CD14-positive monocyte (primary cell): Measurements from ENCODE around the gene SCN8A. TPM values are rescaled to one million over a fixed set of nuclear protein-coding genes. Genes with fewer than 3 reads are reported as not detected.
A peak's percentile ranks its signal among the peaks of the same experiment; 100 is the strongest.

Experiments used
- DNase-seq, 3 donors: peaks; one replicate each; pipeline ENCODE4 v3.0.0-alpha.2; 2011 to 2022
- H2AFZ ChIP-seq: 2 replicates; pipeline ENCODE4 v1.6.0; 2012; ENCODE audit warnings: mild to moderate bottlenecking, low read depth, low read length, inconsistent platforms; ENCODE audit not compliant: insufficient read depth, poor library complexity, severe bottlenecking
- H3K27ac ChIP-seq, 2 donors: 1 replicate in 1 of 2; 2 replicates in 1 of 2; pipeline ENCODE4 v1.5.1; 2012 to 2013; ENCODE audit warnings: low read length in 2 of 2, control low read depth in 1 of 2, inconsistent platforms in 1 of 2, low read depth in 1 of 2, mild to moderate bottlenecking in 1 of 2
- H3K27me3 ChIP-seq, 2 donors: one replicate each; pipeline versions ENCODE4 v1.6.0 to v1.6.1; 2011 to 2013; ENCODE audit warnings: low read length in 2 of 2; ENCODE audit not compliant: control insufficient read depth in 2 of 2, insufficient read depth in 2 of 2
- H3K36me3 ChIP-seq, 2 donors: replicated peaks in 1 of 2; 1 replicate in 1 of 2; 2 replicates in 1 of 2; pipeline versions ENCODE4 v1.5.1 to v1.6.1; 2012 to 2013; ENCODE audit warnings: low read length in 2 of 2, control low read depth in 1 of 2, inconsistent platforms in 1 of 2, mild to moderate bottlenecking in 1 of 2; ENCODE audit not compliant: insufficient read depth in 2 of 2, control insufficient read depth in 1 of 2
- H3K4me1 ChIP-seq, 2 donors: 1 replicate in 1 of 2; 2 replicates in 1 of 2; pipeline versions ENCODE4 v1.5.1 to v1.6.1; 2012 to 2013; ENCODE audit warnings: low read length in 2 of 2, control low read depth in 1 of 2, inconsistent platforms in 1 of 2, mild to moderate bottlenecking in 1 of 2, moderate library complexity in 1 of 2; ENCODE audit not compliant: insufficient read depth in 2 of 2, control insufficient read depth in 1 of 2
- H3K4me2 ChIP-seq: replicated peaks from 2 replicates; pipeline ENCODE3; 2012; ENCODE audit warnings: low read length, moderate library complexity, mild to moderate bottlenecking; ENCODE audit not compliant: poor library complexity, severe bottlenecking; ENCODE audit errors: extremely low read depth
- H3K4me3 ChIP-seq, 3 experiments: fragments of 200-600 bp in 1 of 3; sonication (generic) in 1 of 3; replicated peaks in 1 of 3; 1 replicate in 2 of 3; 2 replicates in 1 of 3; pipeline ENCODE4 v1.5.1; 2011 to 2013; ENCODE audit warnings: low read length in 3 of 3, mild to moderate bottlenecking in 3 of 3, control low read depth in 2 of 3, low read depth in 2 of 3, inconsistent platforms in 1 of 3, moderate library complexity in 1 of 3
- H3K79me2 ChIP-seq: 2 replicates; pipeline ENCODE4 v1.6.0; 2012; ENCODE audit warnings: mild to moderate bottlenecking, control low read depth, inconsistent platforms, low read length, moderate library complexity; ENCODE audit not compliant: insufficient read depth
- H3K9ac ChIP-seq: 2 replicates; pipeline ENCODE4 v1.6.0; 2017; ENCODE audit warnings: low read length, mild to moderate bottlenecking; ENCODE audit not compliant: insufficient read depth, poor library complexity, severe bottlenecking
- H3K9me3 ChIP-seq, 2 donors: replicated peaks in 1 of 2; 1 replicate in 1 of 2; 2 replicates in 1 of 2; pipeline versions ENCODE4 v1.5.1 to v1.6.1; 2012 to 2013; ENCODE audit warnings: low read length in 2 of 2, control low read depth in 1 of 2; ENCODE audit not compliant: control insufficient read depth in 1 of 2, insufficient read depth in 1 of 2
- H4K20me1 ChIP-seq: 2 replicates; pipeline ENCODE4 v1.6.0; 2012; ENCODE audit warnings: mild to moderate bottlenecking, low read length, control low read depth, moderate library complexity; ENCODE audit not compliant: insufficient read depth
- H3K27ac Mint-ChIP-seq, 7 donors: one replicate each; pipeline ENCODE4 v1.8.0; 2020; ENCODE audit warnings: mild to moderate bottlenecking in 7 of 7, mixed read lengths in 7 of 7, moderate library complexity in 6 of 7, inconsistent platforms in 2 of 7
- H3K27me3 Mint-ChIP-seq, 3 donors: one replicate each; pipeline ENCODE4 v1.8.0; 2021 to 2022; ENCODE audit warnings: low read depth in 3 of 3, mild to moderate bottlenecking in 3 of 3, mixed read lengths in 3 of 3, moderate library complexity in 3 of 3, inconsistent platforms in 1 of 3
- H3K36me3 Mint-ChIP-seq, 2 donors: one replicate each; pipeline ENCODE4 v1.8.0; 2020; ENCODE audit warnings: mixed read lengths in 2 of 2, inconsistent platforms in 1 of 2, mild to moderate bottlenecking in 1 of 2
- H3K4me1 Mint-ChIP-seq: one replicate; pipeline ENCODE4 v1.8.0; 2020; ENCODE audit warnings: mild to moderate bottlenecking, mixed read lengths
- H3K4me3 Mint-ChIP-seq, 2 donors: one replicate each; pipeline ENCODE4 v1.8.0; 2020; ENCODE audit warnings: mild to moderate bottlenecking in 2 of 2, mixed read lengths in 2 of 2, moderate library complexity in 1 of 2
- H3K9me3 Mint-ChIP-seq, 7 donors: one replicate each; pipeline ENCODE4 v1.8.0; 2020 to 2022; ENCODE audit warnings: mixed read lengths in 7 of 7, mild to moderate bottlenecking in 6 of 7, moderate library complexity in 6 of 7, inconsistent platforms in 2 of 7
- WGBS: methylation state at CpG from one replicate; pipeline ENCODE4 v1.1.5; 2013; ENCODE audit warnings: missing lambda C conversion rate; ENCODE audit not compliant: insufficient coverage; 5-methylcytosine and 5-hydroxymethylcytosine counted together
- intact Hi-C, 2 donors: fragments of 100-400 bp; cut with micrococcal nuclease; formaldehyde crosslinking; loops; one replicate each; pipeline versions ENCODE4 v1.15.0 to v1.15.1; 2023
- polyA plus RNA-seq, 3 donors: library from polyadenylated mRNA; depleted of rRNA in 1 of 3; unstranded in 2 of 3; stranded (reverse) in 1 of 3; fragments of 300-500 nt in 2 of 3; fragments of >200 nt in 1 of 3; fragmentation: Illumina TruSeq in 2 of 3; gene quantifications; 1 replicate in 2 of 3; 2 replicates in 1 of 3; pipeline ENCODE4 v1.2.3, GENCODE V29; 2012 to 2021
- TF ChIP-seq, protein P1 (sequence below): fragments of 200-600 bp; IDR thresholded peaks from one replicate; pipeline ENCODE4 v1.8.0; 2022; ENCODE audit warnings: antibody characterized with exemption, mild to moderate bottlenecking

SCN8A gene
- polyA plus RNA-seq, 3 donors = 0.03 TPM; not detected in 2

DNA sequence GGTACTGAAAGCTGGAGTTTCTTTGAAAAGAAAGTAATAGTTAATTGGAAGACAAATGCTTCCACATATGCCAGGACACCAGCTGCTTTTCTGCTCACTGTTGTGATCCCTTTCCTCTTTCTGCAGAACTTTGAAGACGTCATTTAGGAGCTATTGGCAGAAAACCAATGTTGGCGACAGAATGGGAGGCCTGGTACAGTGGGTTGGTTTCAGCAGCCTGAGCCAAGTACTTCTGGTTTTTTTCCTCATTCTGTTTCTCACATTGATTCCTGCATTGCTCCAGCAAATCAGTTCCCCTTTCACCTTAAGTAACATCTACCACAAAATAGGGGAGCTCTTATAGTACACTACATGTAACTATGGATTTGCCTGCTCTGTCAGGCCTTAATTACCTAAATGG is 160.6 kb downstream of the SCN8A start:
- Histone ChIP-seq H3K79me2 (no peaks in the 10 kb centered on the region), H2AFZ (no peak overlapping the region), H3K27ac (no peak overlapping the region), H3K36me3 (no peaks in the 10 kb centered on the region), H3K4me3 (no peak overlapping the region), H3K27me3 (no peaks in the 10 kb centered on the region), H3K9me3 (no peaks in the 10 kb centered on the region), H4K20me1 (no peaks in the 10 kb centered on the region), H3K4me1 (peaks cover 0 to 6% of the 10 kb centered on the region in 2 donors), H3K4me2 (no peak overlapping the region), H3K9ac (no peak overlapping the region)
- Mint-ChIP-seq H3K27me3 (peaks cover 0 to 5% (median 3%) of the 10 kb centered on the region in 3 donors), H3K4me3 (no peak overlapping the region), H3K4me1 (peaks cover 7% of the 10 kb centered on the region), H3K9me3 (no peaks in the 10 kb centered on the region), H3K36me3 (no peaks in the 10 kb centered on the region), H3K27ac (no peak overlapping the region)
- DNase-seq = peak in 2 of 3 donors; percentile 3 to 23
- TF ChIP-seq, protein P1, sequence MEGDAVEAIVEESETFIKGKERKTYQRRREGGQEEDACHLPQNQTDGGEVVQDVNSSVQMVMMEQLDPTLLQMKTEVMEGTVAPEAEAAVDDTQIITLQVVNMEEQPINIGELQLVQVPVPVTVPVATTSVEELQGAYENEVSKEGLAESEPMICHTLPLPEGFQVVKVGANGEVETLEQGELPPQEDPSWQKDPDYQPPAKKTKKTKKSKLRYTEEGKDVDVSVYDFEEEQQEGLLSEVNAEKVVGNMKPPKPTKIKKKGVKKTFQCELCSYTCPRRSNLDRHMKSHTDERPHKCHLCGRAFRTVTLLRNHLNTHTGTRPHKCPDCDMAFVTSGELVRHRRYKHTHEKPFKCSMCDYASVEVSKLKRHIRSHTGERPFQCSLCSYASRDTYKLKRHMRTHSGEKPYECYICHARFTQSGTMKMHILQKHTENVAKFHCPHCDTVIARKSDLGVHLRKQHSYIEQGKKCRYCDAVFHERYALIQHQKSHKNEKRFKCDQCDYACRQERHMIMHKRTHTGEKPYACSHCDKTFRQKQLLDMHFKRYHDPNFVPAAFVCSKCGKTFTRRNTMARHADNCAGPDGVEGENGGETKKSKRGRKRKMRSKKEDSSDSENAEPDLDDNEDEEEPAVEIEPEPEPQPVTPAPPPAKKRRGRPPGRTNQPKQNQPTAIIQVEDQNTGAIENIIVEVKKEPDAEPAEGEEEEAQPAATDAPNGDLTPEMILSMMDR = no peak
- no CpG with 5 or more reads among the region's 2 CpGs for WGBS
- intact Hi-C loops = no loop called here

GRCh38 chr12:51752234-51752889 is 161.3 kb downstream of the SCN8A start:
- Histone ChIP-seq H3K79me2 (no peaks in the 10 kb centered on the region), H3K4me3 (no peak overlapping the region), H3K36me3 (no peaks in the 10 kb centered on the region), H3K4me2 (no peak overlapping the region), H3K4me1 (peaks cover 0 to 6% of the 10 kb centered on the region in 2 donors), H3K9me3 (no peaks in the 10 kb centered on the region), H2AFZ (no peak overlapping the region), H3K27ac (no peak overlapping the region), H3K27me3 (no peaks in the 10 kb centered on the region), H4K20me1 (no peaks in the 10 kb centered on the region), H3K9ac (no peak overlapping the region)
- TF ChIP-seq, protein P1 = no peak
- Mint-ChIP-seq H3K4me3 (no peak overlapping the region), H3K9me3 (no peaks in the 10 kb centered on the region), H3K27me3 (peaks cover 0 to 5% (median 3%) of the 10 kb centered on the region in 3 donors), H3K4me1 (peaks cover 7% of the 10 kb centered on the region), H3K27ac (peak overlapping the region in 1 of 7 donors; percentile 12), H3K36me3 (no peaks in the 10 kb centered on the region)
- WGBS = 100% methylated on average over 1 of the region's 2 CpGs
- peak in 1 of 3 donors; percentile 36 for DNase-seq
- intact Hi-C loops = no loop called here
